BLaER1 treated with 17β-estradiol and CSF1 and Interleukin-3, amounts not matched to agents 10 nM and 100 nM (cell line): ENCODE results near the gene R3HDM4.
"Not testable (repeated sequence)": the region's sequence is repeated elsewhere in the genome, so short reads cannot be mapped to it uniquely, and the experiment has no call there.

Experiments
- H3K27ac ChIP-seq, 11 experiments: shearing (Covaris generic); formaldehyde crosslinking; 2 replicates each; pipeline ENCODE4 v1.8.1; 2022
- H3K27me3 ChIP-seq, 11 experiments: shearing (Covaris generic); formaldehyde crosslinking; 2 replicates each; pipeline ENCODE4 v1.8.1; 2022
- H3K36me3 ChIP-seq, 11 experiments: shearing (Covaris generic); formaldehyde crosslinking; 2 replicates each; pipeline ENCODE4 v1.8.1; 2022
- H3K4me1 ChIP-seq, 10 experiments: shearing (Covaris generic); formaldehyde crosslinking; 2 replicates each; pipeline ENCODE4 v1.8.1; 2022
- H3K4me2 ChIP-seq, 11 experiments: shearing (Covaris generic); formaldehyde crosslinking; 2 replicates each; pipeline ENCODE4 v1.8.1; 2022
- H3K4me3 ChIP-seq, 10 experiments: shearing (Covaris generic); formaldehyde crosslinking; 2 replicates each; pipeline ENCODE4 v1.8.1; 2022
- H3K9ac ChIP-seq, 11 experiments: shearing (Covaris generic); formaldehyde crosslinking; 2 replicates each; pipeline ENCODE4 v1.8.1; 2022
- H3K9me3 ChIP-seq, 11 experiments: shearing (Covaris generic); formaldehyde crosslinking; replicated peaks in 1 of 11; 2 replicates each; pipeline ENCODE4 v1.8.1; 2022
- H4K20me1 ChIP-seq, 11 experiments: shearing (Covaris generic); formaldehyde crosslinking; 2 replicates each; pipeline ENCODE4 v1.8.1; 2022
- Cebpa-rat ChIP-seq, 11 experiments: shearing (Covaris generic); IDR thresholded peaks; 2 replicates each; pipeline ENCODE4 v1.8.1; 2022

The R3HDM4 gene

DNA sequence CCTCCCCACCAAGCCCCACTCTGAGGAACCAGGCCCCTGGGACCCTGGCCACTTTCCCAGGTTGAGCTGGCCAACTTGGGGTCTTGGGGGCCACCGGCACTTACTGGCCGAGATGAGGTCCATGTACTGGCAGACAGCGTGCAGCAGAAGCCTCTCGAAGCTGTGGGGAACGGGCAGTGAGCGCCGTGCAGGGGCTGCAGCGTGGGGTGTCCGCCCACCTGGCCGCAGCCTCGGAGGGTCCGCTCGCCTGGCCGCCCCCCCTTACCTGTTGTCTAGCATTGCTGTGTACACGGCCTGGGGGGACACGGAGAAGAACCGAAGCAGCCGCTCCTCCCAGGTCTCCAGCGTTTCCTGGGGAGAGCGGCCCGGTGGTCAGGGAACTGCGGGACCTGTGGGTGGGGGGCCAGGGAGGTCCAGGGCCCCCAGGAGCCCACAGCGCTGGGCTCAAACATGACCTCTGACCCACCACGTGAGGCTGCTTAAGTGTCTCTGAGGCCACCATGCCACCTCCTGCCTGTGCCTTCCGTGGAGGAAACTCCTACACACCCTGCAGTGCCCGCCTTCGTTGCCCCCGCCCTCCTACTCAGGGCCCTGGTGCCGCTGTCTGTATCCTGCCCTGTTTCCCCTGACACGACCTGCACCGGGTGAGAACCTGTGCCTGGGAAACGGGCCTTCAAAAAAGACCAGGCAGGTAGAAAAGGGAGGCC is 13.5 kb downstream of the R3HDM4 start:
- no peak overlapping the region for H3K27ac ChIP-seq

GRCh38 chr19:898663-899062 is 14.4 kb downstream of the R3HDM4 start:
- Histone ChIP-seq H3K36me3 (peaks cover 28 to 65% (median 36%) of the 10 kb centered on the region in 11 experiments; a peak in 20 of 22 replicates), H3K27me3 (no peaks in the 10 kb centered on the region), H3K4me1 (peaks cover 6 to 30% (median 21%) of the 10 kb centered on the region in 10 experiments), H3K4me3 (no peak overlapping the region), H3K9ac (peak overlapping the region in 6 of 11 experiments; percentile 1 to 54 (median 30); a peak in 5 of 22 replicates), H3K4me2 (peak overlapping the region in 9 of 11 experiments; percentile 15 to 64 (median 51); a peak in 15 of 22 replicates), H3K9me3 (no peaks in the 10 kb centered on the region), H3K27ac (peak overlapping the region in 3 of 11 experiments; percentile 11 to 29 (median 25); a peak in 4 of 22 replicates), H4K20me1 (peaks cover 24 to 71% (median 45%) of the 10 kb centered on the region in 11 experiments; a peak in 20 of 22 replicates)
- TF ChIP-seq Cebpa-rat (IDR thresholded peaks at IDR 0.05), result no peak

More for the DNA sequence above, 13.5 kb downstream of the R3HDM4 start:
- no peaks in the 10 kb centered on the region for H3K9me3 ChIP-seq
- H3K27me3 ChIP-seq, result no peaks in the 10 kb centered on the region
- no peak overlapping the region for H3K9ac ChIP-seq
- TF ChIP-seq Cebpa-rat (IDR thresholded peaks at IDR 0.05), result no peak
- H3K36me3 ChIP-seq, result peaks cover 28 to 74% (median 36%) of the 10 kb centered on the region in 11 experiments; a peak in 20 of 22 replicates
- no peak overlapping the region for H3K4me2 ChIP-seq
- peaks cover 0 to 28% (median 18%) of the 10 kb centered on the region in 10 experiments; a peak in 17 of 20 replicates for H3K4me1 ChIP-seq
- peaks cover 31 to 79% (median 54%) of the 10 kb centered on the region in 11 experiments; a peak in 21 of 22 replicates for H4K20me1 ChIP-seq
- no peak overlapping the region for H3K4me3 ChIP-seq

DNA sequence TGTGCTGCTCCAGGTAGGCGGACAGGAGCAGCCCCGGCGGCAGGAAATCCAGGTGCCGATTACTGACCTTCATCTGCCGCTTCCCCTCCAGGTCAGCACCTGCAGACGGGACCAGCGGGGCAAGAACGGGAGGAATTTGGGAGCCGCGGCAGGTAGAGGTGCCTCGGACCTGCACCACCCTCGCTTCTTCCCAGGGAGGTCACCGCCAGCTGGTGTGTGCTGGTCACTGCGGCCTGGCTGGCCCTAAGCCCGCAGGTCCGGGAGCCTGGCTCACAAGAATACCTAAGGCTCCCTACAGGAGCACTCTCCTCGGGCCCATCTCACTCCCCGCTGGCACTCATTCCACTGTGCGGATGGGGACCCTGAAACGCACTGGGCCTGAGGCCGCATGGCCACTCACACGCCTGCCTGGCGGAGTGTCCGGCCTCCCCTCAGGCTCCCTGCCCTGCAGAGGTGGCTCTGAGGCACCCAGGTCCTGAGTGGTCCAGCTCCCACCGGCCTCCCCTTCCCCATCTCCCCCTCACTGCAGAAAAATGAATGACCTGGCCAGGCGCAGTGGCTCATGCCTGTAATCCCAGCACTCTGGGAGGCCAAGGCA is 15.5 kb downstream of the R3HDM4 start:
- Histone ChIP-seq H3K4me1 (peaks cover 10 to 34% (median 23%) of the 10 kb centered on the region in 10 experiments), H3K4me2 (peak overlapping the region in 5 of 11 experiments; percentile 14 to 62 (median 29); a peak in 5 of 22 replicates)
- no peak for TF ChIP-seq Cebpa-rat (IDR thresholded peaks at IDR 0.05)

DNA sequence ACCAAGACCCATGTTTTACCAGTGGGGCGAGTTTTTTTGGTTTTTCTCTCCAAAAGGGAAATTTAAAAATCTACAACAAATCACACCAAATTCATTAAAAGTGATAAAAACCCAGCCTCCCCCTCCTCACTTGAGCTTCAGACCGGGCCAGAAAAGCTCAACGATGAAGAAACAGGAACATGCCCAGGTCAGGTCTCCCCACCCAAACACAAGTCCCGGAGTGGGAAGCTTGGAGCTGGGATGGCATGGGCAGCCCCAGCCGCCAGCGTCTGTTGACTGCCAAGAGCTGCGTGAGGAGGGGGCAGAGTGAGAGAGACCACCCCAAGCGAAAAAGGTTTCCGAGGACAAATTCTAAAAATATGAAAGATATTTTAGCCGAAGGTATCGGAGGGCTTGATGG is 16.0 kb downstream of the R3HDM4 start:
- Histone ChIP-seq H3K4me1 (peaks cover 10 to 37% (median 25%) of the 10 kb centered on the region in 10 experiments), H3K27ac (no peak overlapping the region), H3K27me3 (no peaks in the 10 kb centered on the region), H4K20me1 (peaks cover 11 to 57% (median 30%) of the 10 kb centered on the region in 11 experiments; a peak in 19 of 22 replicates), H3K4me3 (no peak overlapping the region), H3K9ac (0 out of 22 replicates have a peak overlapping the region, but pooled peaks of 1 of the 11 experiments have one; percentile 10), H3K4me2 (no peak overlapping the region), H3K36me3 (peaks cover 28 to 51% (median 36%) of the 10 kb centered on the region in 11 experiments; a peak in 20 of 22 replicates), H3K9me3 (no peaks in the 10 kb centered on the region)
- no peak for TF ChIP-seq Cebpa-rat (IDR thresholded peaks at IDR 0.05)

More for the DNA sequence above, 15.5 kb downstream of the R3HDM4 start:
- Histone ChIP-seq H3K27me3 (no peaks in the 10 kb centered on the region), H3K36me3 (peaks cover 28 to 56% (median 36%) of the 10 kb centered on the region in 11 experiments; a peak in 20 of 22 replicates), H3K4me3 (no peak overlapping the region), H3K9me3 (no peaks in the 10 kb centered on the region), H3K27ac (0 out of 22 replicates have a peak overlapping the region, but pooled peaks of 1 of the 11 experiments have one; percentile 23), H3K9ac (peak overlapping the region in 2 of 11 experiments; percentile 10 to 41; a peak in 3 of 22 replicates), H4K20me1 (peaks cover 15 to 60% (median 35%) of the 10 kb centered on the region in 11 experiments; a peak in 20 of 22 replicates)

DNA sequence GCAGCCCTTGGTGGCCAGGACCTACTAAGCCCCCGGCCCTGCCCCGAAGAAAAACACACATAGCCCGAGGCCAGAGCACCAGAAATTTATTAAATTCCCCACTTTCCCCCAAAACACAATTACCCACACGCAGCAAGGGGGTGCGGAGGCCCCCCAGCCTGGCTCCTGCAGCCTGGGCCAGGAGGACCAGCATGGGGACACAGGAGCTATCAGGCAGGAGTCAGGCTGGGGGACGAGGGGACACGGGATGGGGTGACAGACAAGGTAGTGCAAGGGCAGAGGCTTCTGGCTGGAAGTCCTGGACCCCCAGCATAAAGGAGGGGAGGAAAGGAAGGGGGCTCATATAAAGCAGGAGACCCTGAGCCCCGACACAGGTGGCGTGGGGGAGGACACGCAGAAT is 16.6 kb downstream of the R3HDM4 start:
- H4K20me1 ChIP-seq, result peaks cover 7 to 57% (median 33%) of the 10 kb centered on the region in 11 experiments; a peak in 19 of 22 replicates
- H3K36me3 ChIP-seq, result peaks cover 26 to 47% (median 35%) of the 10 kb centered on the region in 11 experiments; a peak in 20 of 22 replicates
- H3K27me3 ChIP-seq, result no peaks in the 10 kb centered on the region
- no peak for TF ChIP-seq Cebpa-rat (IDR thresholded peaks at IDR 0.05)
- H3K4me2 ChIP-seq, result no peak overlapping the region
- no peaks in the 10 kb centered on the region for H3K9me3 ChIP-seq
- H3K9ac ChIP-seq, result no peak overlapping the region
- H3K4me3 ChIP-seq, result no peak overlapping the region
- H3K27ac ChIP-seq, result no peak overlapping the region
- H3K4me1 ChIP-seq, result peaks cover 15 to 41% (median 29%) of the 10 kb centered on the region in 10 experiments

- peaks cover 40 to 55% (median 49%) of the 10 kb centered on the region in 11 experiments for H3K36me3 ChIP-seq
- H3K4me2 ChIP-seq, result peak within 1 kb of the TSS; percentile 84 to 93 (median 88)
- peaks cover 0 to 61% (median 33%) of the 10 kb centered on the region in 11 experiments; a peak in 15 of 22 replicates for H4K20me1 ChIP-seq
- H3K4me3 ChIP-seq, result peak within 1 kb of the TSS; percentile 71 to 90 (median 78)
- no peaks in the 10 kb centered on the region for H3K27me3 ChIP-seq
- H3K27ac ChIP-seq, result peak within 1 kb of the TSS; percentile 90 to 97 (median 95)
- TF ChIP-seq Cebpa-rat (IDR thresholded peaks at IDR 0.05), result no peak
- H3K9me3 ChIP-seq, result no peaks in the 10 kb centered on the region
- peak within 1 kb of the TSS; percentile 91 to 97 (median 93) for H3K9ac ChIP-seq
- peaks cover 12 to 25% (median 20%) of the 10 kb centered on the region in 10 experiments; a peak in 19 of 20 replicates for H3K4me1 ChIP-seq
Measured at GRCh38 chr19:892894-893689, 19.9 kb downstream of the R3HDM4 start, which contains the start of the genes MED16 and RNU6-9. Gene MED16 (minus strand): TSS chr19:893187. CDS start chr19:891131, 2,056 bp downstream. Gene RNU6-9 (plus strand): TSS chr19:893484.

DNA sequence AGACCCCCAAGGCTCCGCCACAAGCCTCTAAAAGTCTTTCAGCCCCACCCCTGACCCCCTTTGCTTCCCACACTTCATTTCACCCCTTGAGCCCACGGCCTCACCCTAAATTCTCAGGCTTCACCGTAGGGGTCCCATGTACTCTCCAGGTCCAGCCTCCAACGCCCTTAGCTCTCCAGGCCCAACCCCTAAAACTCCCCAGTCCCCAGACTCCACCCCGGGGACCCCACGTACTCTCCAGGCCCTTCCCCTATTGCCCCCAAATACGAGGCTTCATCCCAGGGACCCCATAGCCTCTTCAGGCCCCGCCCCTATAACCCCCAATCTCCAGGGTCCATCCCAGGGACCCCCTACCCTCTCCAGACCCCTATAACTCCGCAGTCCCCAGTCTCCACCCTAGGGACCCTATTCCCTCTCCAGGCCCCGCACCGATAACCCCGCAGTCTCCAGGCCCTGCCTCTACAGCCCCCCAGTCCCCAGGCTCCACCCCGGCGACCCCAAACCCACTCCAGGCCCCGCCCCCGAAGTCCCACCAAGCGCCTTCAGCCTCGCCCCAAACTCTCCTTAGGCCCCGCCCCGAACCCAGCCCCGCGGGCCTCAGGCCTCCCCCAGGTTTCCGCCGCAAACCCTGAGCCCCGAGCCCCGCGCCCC is 20.7 kb downstream of the R3HDM4 start:
- Histone ChIP-seq H3K4me1 (peaks cover 6 to 25% (median 13%) of the 10 kb centered on the region in 10 experiments; a peak in 18 of 20 replicates), H3K9me3 (no peaks in the 10 kb centered on the region), H3K4me3 (peak overlapping the region; percentile 71 to 90 (median 78)), H3K9ac (peak overlapping the region; percentile 91 to 97 (median 93)), H3K27ac (peak overlapping the region; percentile 90 to 97 (median 95)), H4K20me1 (peaks cover 0 to 57% (median 33%) of the 10 kb centered on the region in 11 experiments; a peak in 15 of 22 replicates), H3K4me2 (peak overlapping the region; percentile 84 to 93 (median 88)), H3K36me3 (peaks cover 42 to 57% (median 51%) of the 10 kb centered on the region in 11 experiments), H3K27me3 (no peaks in the 10 kb centered on the region)
- TF ChIP-seq Cebpa-rat (IDR thresholded peaks at IDR 0.05), result no peak

DNA sequence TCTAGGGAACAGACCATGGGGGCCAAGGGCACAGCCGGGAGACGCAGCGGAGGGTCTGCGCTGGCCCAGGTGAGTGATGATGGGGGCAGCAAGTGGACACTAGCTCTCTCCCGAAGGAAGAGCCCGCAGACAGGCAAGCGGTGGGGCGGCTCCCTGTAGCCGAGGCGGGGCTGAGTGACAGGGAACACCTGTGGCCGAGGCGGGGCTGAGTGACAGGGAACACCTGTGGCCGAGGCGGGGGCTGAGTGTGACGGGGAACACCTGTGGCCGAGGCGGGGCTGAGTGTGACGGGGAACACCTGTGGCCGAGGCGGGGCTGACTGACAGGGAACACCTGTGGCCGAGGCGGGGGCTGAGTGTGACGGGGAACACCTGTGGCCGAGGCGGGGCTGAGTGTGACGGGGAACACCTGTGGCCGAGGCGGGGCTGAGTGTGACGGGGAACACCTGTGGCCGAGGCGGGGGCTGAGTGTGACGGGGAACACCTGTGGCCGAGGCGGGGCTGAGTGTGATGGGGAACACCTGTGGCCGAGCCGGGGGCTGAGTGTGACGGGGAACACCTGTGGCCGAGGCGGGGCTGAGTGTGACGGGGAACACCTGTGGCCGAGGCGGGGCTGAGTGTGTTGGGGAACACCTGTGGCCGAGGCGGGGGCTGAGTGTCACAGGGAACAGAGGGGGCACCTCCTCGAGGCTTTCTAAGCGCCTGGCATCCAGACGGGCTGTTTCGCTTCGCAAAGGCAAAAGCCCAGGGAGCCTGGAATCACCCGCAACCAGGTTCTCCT is 21.4 kb downstream of the R3HDM4 start:
- not testable (repeated sequence) for H3K27me3 ChIP-seq, H3K9me3 ChIP-seq
- Histone ChIP-seq H4K20me1 (peaks cover 0 to 59% (median 33%) of the 10 kb centered on the region in 11 experiments; a peak in 15 of 22 replicates), H3K36me3 (peaks cover 42 to 57% (median 51%) of the 10 kb centered on the region in 11 experiments), H3K4me1 (peaks cover 6 to 25% (median 13%) of the 10 kb centered on the region in 10 experiments; a peak in 18 of 20 replicates), H3K4me2 (peak overlapping the region; percentile 84 to 93 (median 88)), H3K27ac (peak overlapping the region in 9 of 11 experiments; percentile 90 to 97 (median 95); a peak in 15 of 22 replicates), H3K9ac (peak overlapping the region; percentile 91 to 97 (median 93)), H3K4me3 (peak overlapping the region; percentile 71 to 90 (median 78))
